Neural cell (in vitro differentiated cells): ENCODE measurements around the gene COA6. TPM values are rescaled to one million over a fixed set of nuclear protein-coding genes. Genes with fewer than 3 reads are reported as not detected.

Experiments used
- H2AFZ ChIP-seq: fragments of 200-600, 300-800 bp; sonication (generic), shearing (Covaris generic); 2 replicates; pipeline ENCODE4 v1.6.0; 2014; ENCODE audit warnings: low read depth, mild to moderate bottlenecking, antibody characterized with exemption, low read length, moderate library complexity
- H3F3A ChIP-seq: fragments of 200-600 bp; shearing (Covaris generic); 2 replicates; pipeline ENCODE4 v1.6.1; 2016; ENCODE audit warnings: mild to moderate bottlenecking, moderate library complexity, mixed read lengths, antibody characterized with exemption, low read length; ENCODE audit not compliant: insufficient read depth, poor library complexity, severe bottlenecking
- H3K27ac ChIP-seq: fragments of 200-600, 300-800 bp; sonication (generic), shearing (Covaris generic); 2 replicates; pipeline ENCODE4 v1.5.1; 2014; ENCODE audit warnings: mild to moderate bottlenecking, low read length, moderate library complexity
- H3K27me3 ChIP-seq: fragments of 300-800, 200-600 bp; sonication (generic), shearing (Covaris generic); 2 replicates; pipeline ENCODE4 v1.6.0; 2014; ENCODE audit warnings: mild to moderate bottlenecking, low read depth, low read length, moderate library complexity; ENCODE audit not compliant: insufficient read depth
- H3K36me3 ChIP-seq: fragments of 300-800, 200-600 bp; sonication (generic), shearing (Covaris generic); 2 replicates; pipeline ENCODE4 v1.5.1; 2014; ENCODE audit warnings: mild to moderate bottlenecking, antibody characterized with exemption, low read length, moderate library complexity; ENCODE audit not compliant: insufficient read depth
- H3K4me2 ChIP-seq: fragments of 300-800, 200-600 bp; sonication (generic), shearing (Covaris generic); 2 replicates; pipeline ENCODE4 v1.6.0; 2014; ENCODE audit warnings: mild to moderate bottlenecking, low read length
- H3K4me3 ChIP-seq: fragments of 300-800, 200-600 bp; sonication (generic), shearing (Covaris generic); 2 replicates; pipeline ENCODE4 v1.5.1; 2014; ENCODE audit warnings: mild to moderate bottlenecking, low read length, moderate library complexity
- H3K79me2 ChIP-seq: fragments of 200-600 bp; shearing (Covaris generic); replicated peaks from 2 replicates; pipeline ENCODE4 v1.6.0; 2014; ENCODE audit warnings: mild to moderate bottlenecking, low read length, moderate library complexity; ENCODE audit not compliant: insufficient read depth
- H3K9ac ChIP-seq: fragments of 300-800, 200-600 bp; sonication (generic), shearing (Covaris generic); 2 replicates; pipeline ENCODE4 v1.6.1; 2016; ENCODE audit warnings: mild to moderate bottlenecking, low read length, mixed read lengths
- H3K9me2 ChIP-seq: fragments of 200-600 bp; shearing (Covaris generic); 2 replicates; pipeline ENCODE4 v1.6.1; 2016; ENCODE audit warnings: mild to moderate bottlenecking, low read length, mixed read lengths; ENCODE audit not compliant: insufficient read depth
- H3K9me3 ChIP-seq: fragments of 200-600, 300-800 bp; sonication (generic), shearing (Covaris generic); 2 replicates; pipeline ENCODE4 v1.6.1; 2016; ENCODE audit warnings: mild to moderate bottlenecking, mixed run types, low read length, moderate library complexity, mixed read lengths
- H4K20me1 ChIP-seq: fragments of 200-600 bp; shearing (Covaris generic); 2 replicates; pipeline ENCODE4 v1.6.1; 2016; ENCODE audit warnings: mild to moderate bottlenecking, mixed run types; ENCODE audit not compliant: insufficient read depth
- CTCF ChIP-seq: fragments of 450-650 bp; IDR thresholded peaks from 2 replicates; pipeline ENCODE4 v1.5.1; 2014; ENCODE audit warnings: antibody characterized with exemption, mild to moderate bottlenecking, moderate library complexity; ENCODE audit not compliant: poor library complexity, severe bottlenecking
- EP300 ChIP-seq: fragments of 450-650 bp; conservative IDR thresholded peaks from 2 replicates; pipeline ENCODE4 v1.6.1; 2014; ENCODE audit warnings: antibody characterized with exemption, mild to moderate bottlenecking, moderate library complexity; ENCODE audit not compliant: poor library complexity, severe bottlenecking
- EZH2 ChIP-seq: fragments of 200-600, 300-800 bp; shearing (Covaris generic), sonication (generic); IDR thresholded peaks from 2 replicates; pipeline ENCODE4 v1.6.1; 2014; ENCODE audit warnings: antibody characterized with exemption, low read length, borderline replicate concordance, mild to moderate bottlenecking; ENCODE audit not compliant: insufficient read depth, poor library complexity, severe bottlenecking
- MXI1 ChIP-seq: fragments of 450-650 bp; conservative IDR thresholded peaks from 2 replicates; pipeline ENCODE4 v1.6.1; 2014; ENCODE audit warnings: antibody characterized with exemption, mild to moderate bottlenecking; ENCODE audit not compliant: poor library complexity, severe bottlenecking
- POLR2AphosphoS5 ChIP-seq: IDR thresholded peaks from 2 replicates; pipeline ENCODE4 v1.6.1; 2012
- RAD21 ChIP-seq: fragments of 450-650 bp; conservative IDR thresholded peaks from 2 replicates; pipeline ENCODE4 v1.6.1; 2014; ENCODE audit warnings: antibody characterized with exemption, mild to moderate bottlenecking, moderate library complexity
- REST ChIP-seq: IDR thresholded peaks from 2 replicates; pipeline ENCODE4 v1.6.1; 2012; ENCODE audit warnings: borderline replicate concordance
- SMC3 ChIP-seq: fragments of 450-650 bp; conservative IDR thresholded peaks from 2 replicates; pipeline ENCODE4 v1.6.1; 2014; ENCODE audit warnings: antibody characterized with exemption, mild to moderate bottlenecking, moderate library complexity; ENCODE audit not compliant: poor library complexity
- TAF1 ChIP-seq: IDR thresholded peaks from 2 replicates; pipeline ENCODE4 v1.6.1; 2012; ENCODE audit warnings: low read depth
- polyA plus RNA-seq: library from polyadenylated mRNA; depleted of rRNA; stranded (reverse); fragments of >200 nt; gene quantifications from 2 replicates; pipeline ENCODE4 v1.2.3, GENCODE V29; 2014

Gene COA6
- polyA plus RNA-seq, 1 donor from 2014 or later: 48.3 TPM

- Histone ChIP-seq H3K4me3 (no peak overlapping the region), H3K4me2 (no peak overlapping the region), H3K79me2 (no peaks in the 10 kb centered on the region), H3K9ac (no peak overlapping the region), H3K36me3 (no peaks in the 10 kb centered on the region), H3K9me3 (no peaks in the 10 kb centered on the region), H2AFZ (no peak overlapping the region), H3K27me3 (no peaks in the 10 kb centered on the region), H4K20me1 (no peaks in the 10 kb centered on the region), H3F3A (no peaks in the 10 kb centered on the region), H3K27ac (no peak overlapping the region), H3K9me2 (no peaks in the 10 kb centered on the region)
- TF ChIP-seq MXI1 (no peak), TAF1 (no peak), CTCF (no peak), REST (no peak), EP300 (no peak), SMC3 (no peak), EZH2 (no peak), POLR2AphosphoS5 (no peak), RAD21 (no peak)
Measured at GRCh38 chr1:234396871-234397270, 23.6 kb downstream of the COA6 start.

- no peaks in the 10 kb centered on the region for H3F3A ChIP-seq
Measured at GRCh38 chr1:234397732-234398131, 24.5 kb downstream of the COA6 start.

More at GRCh38 chr1:234397732-234398131, 24.5 kb downstream of the COA6 start:
- H4K20me1 ChIP-seq: no peaks in the 10 kb centered on the region
- no peak overlapping the region for H3K9ac ChIP-seq
- no peaks in the 10 kb centered on the region for H3K9me3 ChIP-seq
- H3K4me2 ChIP-seq: no peak overlapping the region
- H3K27ac ChIP-seq: no peak overlapping the region
- no peaks in the 10 kb centered on the region for H3K9me2 ChIP-seq
- no peaks in the 10 kb centered on the region for H3K36me3 ChIP-seq
- H3K27me3 ChIP-seq: no peaks in the 10 kb centered on the region
- H2AFZ ChIP-seq: no peak overlapping the region
- no peaks in the 10 kb centered on the region for H3K79me2 ChIP-seq
- TF ChIP-seq MXI1 (no peak), CTCF (no peak), EP300 (no peak), RAD21 (no peak), POLR2AphosphoS5 (no peak)
- H3K4me3 ChIP-seq: no peak overlapping the region
